Skeletal muscle satellite cell (primary cell): Measurements from ENCODE around the gene CTPS2.

ENCODE experiments used
- H3K27me3 ChIP-seq: 2 replicates; pipeline ENCODE4 v1.7.0; 2013; ENCODE audit warnings: low read length; ENCODE audit not compliant: control insufficient read depth, insufficient read depth
- H3K36me3 ChIP-seq: 2 replicates; pipeline ENCODE4 v1.7.0; 2013; ENCODE audit warnings: mild to moderate bottlenecking, control low read depth, low read length; ENCODE audit not compliant: insufficient read depth
- H3K4me1 ChIP-seq: 2 replicates; pipeline ENCODE4 v1.7.0; 2013; ENCODE audit warnings: low read length; ENCODE audit not compliant: control insufficient read depth, insufficient read depth
- H3K4me2 ChIP-seq: 2 replicates; pipeline ENCODE4 v1.7.0; 2013; ENCODE audit warnings: mild to moderate bottlenecking, low read length
- H3K4me3 ChIP-seq: 2 replicates; pipeline ENCODE4 v1.7.0; 2013; ENCODE audit warnings: low read length
- H3K9ac ChIP-seq: 2 replicates; pipeline ENCODE4 v1.7.0; 2013; ENCODE audit warnings: mild to moderate bottlenecking, low read depth, low read length, moderate library complexity
- H3K9me3 ChIP-seq: replicated peaks from 2 replicates; pipeline ENCODE4 v1.7.0; 2013; ENCODE audit warnings: mild to moderate bottlenecking, control low read depth, low read length

CTPS2 gene

GRCh38 chrX:16671005-16671404, 41.5 kb downstream of the CTPS2 start:
- Histone ChIP-seq H3K9ac (no peak overlapping the region), H3K27me3 (peaks cover 4% of the 10 kb centered on the region), H3K4me2 (no peak overlapping the region), H3K4me3 (no peak overlapping the region), H3K9me3 (no peaks in the 10 kb centered on the region), H3K36me3 (no peaks in the 10 kb centered on the region), H3K4me1 (peaks cover 9% of the 10 kb centered on the region)

GRCh38 chrX:16666541-16666940, 45.9 kb downstream of the CTPS2 start:
- H3K27me3 ChIP-seq = peaks cover 4% of the 10 kb centered on the region
- H3K36me3 ChIP-seq = no peaks in the 10 kb centered on the region
- no peak overlapping the region for H3K9ac ChIP-seq
- peaks cover 23% of the 10 kb centered on the region for H3K4me1 ChIP-seq
- H3K4me2 ChIP-seq = no peak overlapping the region
- no peak overlapping the region for H3K4me3 ChIP-seq
- H3K9me3 ChIP-seq = no peaks in the 10 kb centered on the region

- H3K4me2 ChIP-seq = no peak overlapping the region
- no peak overlapping the region for H3K9ac ChIP-seq
- H3K4me3 ChIP-seq = no peak overlapping the region
- H3K4me1 ChIP-seq = peaks cover 23% of the 10 kb centered on the region
- no peaks in the 10 kb centered on the region for H3K9me3 ChIP-seq
- H3K36me3 ChIP-seq = no peaks in the 10 kb centered on the region
- peaks cover 4% of the 10 kb centered on the region for H3K27me3 ChIP-seq
Measured at GRCh38 chrX:16665089-16665488, 47.4 kb downstream of the CTPS2 start.

- Histone ChIP-seq H3K9me3 (no peaks in the 10 kb centered on the region), H3K4me3 (no peak overlapping the region), H3K9ac (no peak overlapping the region), H3K27me3 (peaks cover 3% of the 10 kb centered on the region), H3K4me2 (no peak overlapping the region), H3K36me3 (no peaks in the 10 kb centered on the region), H3K4me1 (peaks cover 25% of the 10 kb centered on the region)
Measured at GRCh38 chrX:16664626-16665025, 47.8 kb downstream of the CTPS2 start.

GRCh38 chrX:16664074-16664473, 48.4 kb downstream of the CTPS2 start:
- H3K4me2 ChIP-seq = no peak overlapping the region
- no peak overlapping the region for H3K4me3 ChIP-seq
- H3K4me1 ChIP-seq = peaks cover 31% of the 10 kb centered on the region
- peak overlapping the region; percentile 38 for H3K9ac ChIP-seq
- H3K36me3 ChIP-seq = no peaks in the 10 kb centered on the region
- no peaks in the 10 kb centered on the region for H3K9me3 ChIP-seq
- no peaks in the 10 kb centered on the region for H3K27me3 ChIP-seq

GRCh38 chrX:16662402-16662801, 50.1 kb downstream of the CTPS2 start:
- H3K4me1 ChIP-seq = peaks cover 47% of the 10 kb centered on the region
- H3K4me2 ChIP-seq = no peak overlapping the region
- no peaks in the 10 kb centered on the region for H3K27me3 ChIP-seq
- H3K4me3 ChIP-seq = no peak overlapping the region
- H3K36me3 ChIP-seq = no peaks in the 10 kb centered on the region
- no peak overlapping the region for H3K9ac ChIP-seq
- no peaks in the 10 kb centered on the region for H3K9me3 ChIP-seq

GRCh38 chrX:16661495-16661894, 51.0 kb downstream of the CTPS2 start:
- no peaks in the 10 kb centered on the region for H3K27me3 ChIP-seq
- no peak overlapping the region for H3K4me3 ChIP-seq
- H3K9me3 ChIP-seq = no peaks in the 10 kb centered on the region
- peaks cover 45% of the 10 kb centered on the region for H3K4me1 ChIP-seq
- no peak overlapping the region for H3K9ac ChIP-seq
- H3K36me3 ChIP-seq = no peaks in the 10 kb centered on the region
- no peak overlapping the region for H3K4me2 ChIP-seq

- Histone ChIP-seq H3K4me2 (no peak overlapping the region), H3K4me1 (peaks cover 31% of the 10 kb centered on the region), H3K4me3 (no peak overlapping the region), H3K9me3 (no peaks in the 10 kb centered on the region), H3K9ac (peak overlapping the region; percentile 36), H3K36me3 (no peaks in the 10 kb centered on the region), H3K27me3 (no peaks in the 10 kb centered on the region)
Measured at GRCh38 chrX:16659321-16659720, 53.1 kb downstream of the CTPS2 start.

GRCh38 chrX:16658284-16658683, 54.2 kb downstream of the CTPS2 start:
- H3K9ac ChIP-seq = peak overlapping the region; percentile 36
- no peak overlapping the region for H3K4me3 ChIP-seq
- H3K36me3 ChIP-seq = no peaks in the 10 kb centered on the region
- peak overlapping the region; percentile 10 for H3K4me2 ChIP-seq
- H3K9me3 ChIP-seq = no peaks in the 10 kb centered on the region
- peaks cover 32% of the 10 kb centered on the region for H3K4me1 ChIP-seq
- no peaks in the 10 kb centered on the region for H3K27me3 ChIP-seq

- Histone ChIP-seq H3K36me3 (no peaks in the 10 kb centered on the region), H3K9me3 (no peaks in the 10 kb centered on the region), H3K9ac (peak overlapping the region; percentile 9), H3K27me3 (no peaks in the 10 kb centered on the region), H3K4me2 (no peak overlapping the region), H3K4me3 (no peak overlapping the region), H3K4me1 (peaks cover 29% of the 10 kb centered on the region)
Measured at GRCh38 chrX:16654093-16654492, 58.4 kb downstream of the CTPS2 start.

- no peaks in the 10 kb centered on the region for H3K9me3 ChIP-seq
- H3K9ac ChIP-seq = no peak overlapping the region
- H3K4me3 ChIP-seq = no peak overlapping the region
- H3K4me1 ChIP-seq = peaks cover 22% of the 10 kb centered on the region
- no peaks in the 10 kb centered on the region for H3K36me3 ChIP-seq
- H3K27me3 ChIP-seq = no peaks in the 10 kb centered on the region
- H3K4me2 ChIP-seq = no peak overlapping the region
Measured at GRCh38 chrX:16653424-16653823, 59.0 kb downstream of the CTPS2 start.

- Histone ChIP-seq H3K9ac (no peak overlapping the region), H3K27me3 (no peaks in the 10 kb centered on the region), H3K4me2 (no peak overlapping the region), H3K4me1 (peaks cover 10% of the 10 kb centered on the region), H3K4me3 (no peak overlapping the region), H3K9me3 (no peaks in the 10 kb centered on the region), H3K36me3 (no peaks in the 10 kb centered on the region)
Measured at GRCh38 chrX:16651391-16652024, 61.0 kb downstream of the CTPS2 start.
